Activated CD8-positive, alpha-beta memory T cell treated with anti-CD3 and anti-CD28 coated beads for 24 hours (primary cell): ENCODE data around the gene SIPA1L3.

ENCODE experiments used
- DNase-seq: peaks from one replicate; pipeline ENCODE4 v3.0.0-alpha.2; 2020

SIPA1L3 gene

DNA sequence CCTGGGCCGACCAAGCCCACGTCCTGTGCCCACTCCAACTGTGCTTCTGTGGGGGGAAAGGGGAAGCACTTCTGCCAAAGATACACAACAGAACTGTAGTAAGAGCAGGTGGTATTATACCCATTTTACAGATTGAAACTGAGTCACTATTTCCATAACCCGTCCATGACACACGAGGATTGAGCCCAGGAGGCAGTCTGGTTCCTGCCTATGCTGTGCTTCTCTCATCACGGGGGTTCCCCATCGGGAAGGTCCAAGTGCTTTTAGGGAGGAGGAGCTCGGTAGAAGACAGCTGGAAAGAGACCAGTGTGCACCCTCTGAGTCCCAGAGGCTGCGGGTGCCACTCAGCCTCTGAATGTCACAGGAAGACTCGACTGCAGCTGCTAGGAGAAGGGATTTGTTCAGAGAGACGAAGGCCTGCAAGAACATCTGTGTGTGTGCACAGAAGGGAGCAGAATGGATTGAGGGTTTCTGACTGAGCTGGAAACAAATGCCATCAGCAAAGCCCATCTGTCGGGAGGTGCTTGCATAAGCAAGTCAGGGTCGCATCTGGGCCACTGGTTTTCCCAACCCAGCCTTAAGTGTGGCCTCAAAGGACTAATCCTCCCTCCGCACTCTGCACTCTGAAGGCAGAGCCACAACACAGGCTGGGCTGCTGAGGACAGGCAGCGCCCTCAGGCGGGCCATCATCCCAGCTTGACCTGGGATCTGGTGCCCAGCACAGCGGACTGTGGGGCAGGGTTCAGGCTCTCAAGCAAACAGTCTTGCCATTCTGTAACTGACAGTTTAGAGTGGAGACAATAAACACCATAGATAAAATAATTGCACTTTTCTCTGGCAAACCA, 167.1 kb downstream of the SIPA1L3 start:
- DNase-seq, result no peak

DNA sequence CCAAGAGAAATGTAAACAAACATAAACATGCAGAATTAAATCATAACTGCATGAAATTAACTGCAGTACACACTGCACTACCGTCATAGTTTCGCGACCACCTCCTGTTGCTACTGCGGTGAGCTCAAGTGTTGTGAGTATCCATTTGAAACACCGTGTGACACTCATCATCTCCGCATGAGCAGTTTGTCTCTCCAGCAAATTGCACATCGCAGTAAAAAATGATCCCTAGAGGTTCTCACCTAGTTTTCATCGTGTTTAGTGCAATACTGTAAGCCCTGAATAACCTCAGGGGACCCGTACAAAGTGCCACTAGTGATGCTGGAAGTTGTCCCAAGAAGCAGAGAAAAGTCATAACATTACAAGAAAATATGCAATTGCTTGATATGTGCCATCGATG, 169.3 kb downstream of the SIPA1L3 start:
- DNase-seq, result no peak

DNA sequence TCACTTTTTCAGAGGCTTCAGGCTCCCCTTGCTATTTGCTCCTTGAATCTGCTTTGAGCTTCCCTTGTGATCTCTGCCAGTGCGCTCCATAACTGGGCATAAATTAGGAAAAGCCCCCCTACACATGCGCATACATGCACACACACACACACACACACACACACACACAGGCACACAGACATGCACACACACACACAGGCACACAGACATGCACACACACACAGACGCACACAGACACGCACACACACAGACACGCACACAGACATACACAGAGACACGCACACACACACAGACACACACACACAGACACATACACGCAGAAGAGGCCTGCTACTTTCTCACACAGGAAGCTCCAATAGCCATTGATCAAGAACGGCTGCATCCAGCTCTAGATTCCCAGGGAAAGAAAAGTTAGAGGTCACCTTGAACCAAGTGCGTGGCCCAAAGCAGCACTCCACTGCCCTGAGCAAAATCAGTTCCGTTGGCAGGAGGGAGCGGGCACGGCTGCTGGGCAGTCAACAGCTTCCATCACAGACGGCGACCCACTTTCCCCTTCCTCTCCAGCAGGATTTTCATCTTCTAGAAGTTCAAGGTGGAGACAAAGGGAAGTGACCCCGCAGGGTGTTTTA, 171.4 kb downstream of the SIPA1L3 start:
- no peak for DNase-seq

DNA sequence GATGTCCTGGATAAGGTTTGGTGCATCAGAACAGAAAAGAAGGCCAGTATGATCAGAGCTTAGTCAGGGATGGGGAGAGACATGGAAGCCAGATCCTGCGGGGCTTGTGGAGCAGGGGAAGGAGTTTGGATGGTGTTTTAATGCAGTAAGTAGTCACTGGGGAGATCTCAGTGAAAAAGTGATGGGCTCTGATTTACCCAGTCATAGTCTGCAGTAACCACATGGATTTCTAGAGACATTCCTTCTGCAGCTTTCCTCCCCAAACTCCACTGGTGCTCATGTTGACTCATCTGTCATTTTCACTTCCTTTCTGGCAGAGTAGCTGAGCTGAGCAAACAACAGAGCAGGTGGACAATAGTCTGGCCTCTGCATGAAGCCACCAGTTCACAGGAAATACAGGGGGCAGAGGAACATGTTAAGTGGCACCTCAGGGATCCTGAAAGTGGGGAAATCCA, 172.9 kb downstream of the SIPA1L3 start:
- no peak for DNase-seq

DNA sequence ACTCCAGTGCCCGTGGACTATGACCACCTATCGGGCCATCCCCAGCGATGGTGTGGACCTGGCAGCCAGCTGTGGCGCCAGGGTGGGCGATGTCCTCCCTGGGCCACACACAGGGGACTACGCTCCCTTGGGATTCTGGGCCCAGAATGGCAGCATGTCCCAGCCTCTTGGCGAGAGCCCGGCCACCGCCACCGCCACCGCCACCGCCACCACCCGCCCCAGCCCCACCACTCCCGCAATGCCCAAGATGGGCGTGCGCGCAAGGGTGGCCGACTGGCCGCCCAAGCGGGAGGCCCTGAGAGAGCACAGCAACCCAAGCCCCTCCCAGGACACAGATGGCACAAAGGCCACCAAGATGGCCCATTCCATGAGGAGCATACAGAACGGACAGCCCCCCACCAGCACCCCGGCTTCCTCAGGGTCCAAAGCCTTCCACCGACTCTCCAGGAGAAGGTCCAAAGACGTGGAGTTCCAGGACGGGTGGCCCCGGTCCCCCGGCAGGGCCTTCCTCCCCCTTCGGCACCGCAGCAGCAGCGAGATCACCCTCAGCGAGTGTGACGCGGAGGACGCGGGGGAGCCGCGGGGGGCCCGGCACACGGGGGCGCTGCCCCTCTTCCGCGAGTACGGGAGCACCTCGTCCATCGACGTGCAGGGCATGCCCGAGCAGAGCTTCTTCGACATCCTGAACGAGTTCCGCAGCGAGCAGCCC, 174.7 kb downstream of the SIPA1L3 start:
- DNase-seq, result no peak

DNA sequence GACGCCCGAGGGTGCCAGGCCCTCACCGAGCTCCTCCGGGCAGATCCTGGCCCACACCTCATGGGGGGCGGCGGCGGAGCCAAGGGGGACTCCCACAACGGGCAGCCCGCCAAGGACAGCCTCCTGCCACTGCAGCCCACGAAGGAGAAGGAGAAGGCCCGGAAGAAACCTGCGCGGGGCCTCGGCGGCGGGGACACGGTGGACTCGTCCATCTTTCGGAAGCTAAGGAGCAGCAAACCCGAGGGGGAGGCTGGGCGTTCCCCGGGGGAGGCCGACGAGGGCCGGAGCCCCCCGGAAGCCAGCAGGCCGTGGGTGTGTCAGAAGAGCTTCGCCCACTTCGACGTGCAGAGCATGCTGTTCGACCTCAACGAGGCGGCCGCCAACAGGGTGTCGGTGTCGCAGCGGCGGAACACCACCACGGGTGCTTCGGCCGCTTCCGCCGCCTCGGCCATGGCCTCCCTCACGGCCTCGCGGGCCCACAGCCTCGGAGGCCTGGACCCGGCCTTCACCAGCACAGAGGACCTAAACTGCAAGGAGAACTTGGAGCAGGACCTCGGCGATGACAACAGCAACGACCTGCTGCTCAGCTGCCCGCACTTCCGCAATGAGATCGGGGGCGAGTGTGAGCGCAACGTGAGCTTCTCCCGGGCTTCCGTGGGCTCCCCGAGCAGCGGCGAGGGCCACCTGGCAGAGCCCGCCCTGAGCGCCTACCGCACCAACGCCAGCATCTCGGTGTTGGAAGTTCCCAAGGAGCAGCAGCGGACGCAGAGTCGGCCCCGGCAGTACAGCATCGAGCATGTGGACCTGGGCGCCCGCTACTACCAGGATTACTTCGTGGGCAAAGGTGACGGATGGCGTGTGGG, 175.5 kb downstream of the SIPA1L3 start:
- no peak for DNase-seq

DNA sequence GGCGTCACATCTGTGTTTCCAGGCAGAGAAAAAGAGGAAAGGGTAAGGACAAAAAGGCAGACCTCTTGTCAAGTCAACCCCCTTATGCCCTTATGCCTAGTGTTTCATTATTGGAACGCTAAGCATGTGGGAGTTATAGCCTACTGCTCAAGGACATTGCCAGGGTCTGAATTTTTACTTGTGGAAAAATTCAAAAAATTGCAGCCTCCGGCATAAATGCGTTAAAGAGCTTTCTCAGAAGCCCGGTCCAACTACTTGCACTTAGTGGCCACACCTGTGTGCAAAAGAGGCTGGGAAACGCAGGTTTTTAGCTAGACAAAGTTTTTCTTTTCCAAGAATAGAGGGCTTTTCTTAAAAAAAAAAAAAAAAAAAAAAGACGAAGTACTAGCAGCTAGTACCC, 177.2 kb downstream of the SIPA1L3 start:
- DNase-seq, result no peak

DNA sequence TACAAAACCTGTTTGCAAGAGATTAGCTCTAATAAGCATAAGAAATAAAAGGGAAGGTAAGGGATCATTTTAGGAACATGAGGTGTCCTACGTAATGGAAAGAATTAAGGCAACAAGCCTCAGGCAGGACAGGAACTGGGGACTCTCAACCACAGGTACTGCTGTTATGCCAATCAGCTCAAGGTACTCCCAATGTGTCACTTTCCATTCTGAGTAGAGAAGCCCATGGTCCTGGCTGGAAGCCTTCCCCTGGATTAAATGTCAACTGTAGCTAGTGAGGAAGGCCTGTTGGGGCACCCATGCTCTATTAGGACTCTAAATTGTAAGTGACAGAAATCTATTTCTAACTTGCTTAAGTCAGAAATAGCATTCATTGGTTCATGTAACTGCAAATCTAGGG, 182.4 kb downstream of the SIPA1L3 start:
- DNase-seq, result no peak

DNA sequence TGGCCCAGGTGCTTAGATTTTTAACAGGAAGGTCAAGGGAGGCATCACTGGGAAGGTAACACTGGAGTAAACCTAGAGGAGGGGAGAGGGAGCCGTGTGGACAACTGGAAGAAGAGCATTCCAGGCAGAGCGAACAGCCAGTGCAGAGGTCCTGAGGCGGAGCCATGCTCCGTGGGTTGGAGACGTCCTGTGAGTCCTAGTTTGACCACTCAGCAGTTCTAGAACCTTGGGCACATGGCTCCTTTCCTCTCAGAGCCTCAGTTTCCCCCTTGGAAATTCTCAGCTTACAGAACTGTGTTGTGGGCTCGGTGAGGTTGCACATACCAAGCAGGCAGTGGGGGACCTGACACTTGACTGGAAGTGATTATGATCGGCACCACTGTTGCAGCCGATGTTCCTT, 186.1 kb downstream of the SIPA1L3 start:
- DNase-seq, result no peak

DNA sequence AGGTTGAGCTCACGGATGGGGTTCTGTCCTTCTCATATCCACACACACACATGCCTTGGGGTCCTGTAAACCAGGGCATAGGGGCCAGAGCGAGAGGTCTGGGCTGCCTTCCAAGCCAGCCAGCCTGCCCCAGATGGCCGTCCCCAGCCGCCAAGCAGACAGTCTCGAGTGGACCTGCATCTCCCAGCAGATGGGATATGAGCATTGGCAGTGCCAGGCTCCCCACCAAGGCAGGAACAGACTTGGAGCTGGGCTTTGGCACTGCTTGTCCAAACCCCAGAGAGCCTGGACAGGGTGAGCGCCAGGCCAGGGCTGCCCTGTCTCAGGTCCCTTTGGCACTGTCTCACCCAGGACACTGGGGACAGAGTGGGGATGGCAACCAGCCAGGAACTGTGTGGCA, 186.6 kb downstream of the SIPA1L3 start:
- DNase-seq, result no peak

DNA sequence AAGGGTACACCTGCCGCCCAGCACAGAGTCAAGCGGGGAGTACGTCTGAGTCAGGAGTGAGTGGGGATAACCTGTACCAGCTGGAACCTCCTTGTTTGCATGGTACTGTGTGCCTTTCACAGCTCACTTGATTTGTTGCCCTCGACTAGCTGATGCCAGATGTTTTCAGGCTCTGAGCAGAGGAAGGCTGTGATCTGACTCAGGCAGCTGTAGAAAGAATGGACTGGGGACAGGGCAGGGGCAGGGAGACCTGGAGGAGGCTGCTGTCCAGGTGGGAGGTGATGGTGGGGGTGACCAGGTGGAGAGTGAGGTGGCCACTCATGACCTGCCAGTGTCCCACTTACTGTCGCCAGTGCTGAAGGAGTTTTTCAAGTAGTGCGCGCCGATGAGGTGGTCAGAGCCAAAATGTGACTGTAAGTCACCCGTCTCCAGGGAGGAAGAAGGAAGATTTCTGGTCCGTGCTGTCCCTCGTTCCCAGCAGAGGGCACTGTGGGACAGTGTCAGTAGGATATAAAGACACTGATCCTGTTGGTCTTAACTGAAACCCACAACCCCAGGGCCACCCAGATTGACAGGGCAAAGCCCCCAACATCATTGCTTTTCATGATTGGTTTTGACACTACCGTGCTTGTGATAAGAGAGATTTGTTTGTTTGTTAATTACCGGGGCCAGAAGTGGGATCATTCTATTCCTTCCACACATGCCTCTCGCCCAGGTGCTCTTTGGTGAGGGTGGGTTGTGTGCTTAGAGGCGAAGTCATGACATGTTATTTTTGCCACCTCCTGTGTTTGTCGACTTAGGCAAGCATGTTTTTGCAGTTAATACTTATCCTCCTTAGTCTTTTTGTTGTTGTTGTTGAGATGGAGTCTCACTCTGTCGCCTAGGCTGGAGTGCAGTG, 188.7 kb downstream of the SIPA1L3 start:
- DNase-seq, result peak; percentile 77

DNA sequence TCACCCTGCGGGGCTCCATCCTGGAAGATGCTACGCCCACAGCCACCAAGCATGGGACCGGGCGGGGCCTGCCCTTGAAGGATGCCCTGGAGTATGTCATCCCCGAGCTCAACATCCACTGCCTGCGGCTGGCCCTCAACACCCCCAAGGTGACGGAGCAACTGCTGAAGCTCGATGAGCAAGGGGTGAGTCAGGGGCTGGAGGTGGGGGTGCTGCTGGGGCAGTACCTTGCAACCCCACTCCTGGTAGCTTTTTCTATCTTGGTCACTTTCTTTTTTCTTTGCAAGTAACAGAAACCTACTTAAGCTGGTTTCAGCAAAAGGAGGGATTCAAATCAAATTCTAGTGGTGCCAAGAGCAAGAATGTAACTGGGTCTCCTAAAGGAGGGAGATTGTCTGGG, 193.0 kb downstream of the SIPA1L3 start:
- DNase-seq, result no peak

DNA sequence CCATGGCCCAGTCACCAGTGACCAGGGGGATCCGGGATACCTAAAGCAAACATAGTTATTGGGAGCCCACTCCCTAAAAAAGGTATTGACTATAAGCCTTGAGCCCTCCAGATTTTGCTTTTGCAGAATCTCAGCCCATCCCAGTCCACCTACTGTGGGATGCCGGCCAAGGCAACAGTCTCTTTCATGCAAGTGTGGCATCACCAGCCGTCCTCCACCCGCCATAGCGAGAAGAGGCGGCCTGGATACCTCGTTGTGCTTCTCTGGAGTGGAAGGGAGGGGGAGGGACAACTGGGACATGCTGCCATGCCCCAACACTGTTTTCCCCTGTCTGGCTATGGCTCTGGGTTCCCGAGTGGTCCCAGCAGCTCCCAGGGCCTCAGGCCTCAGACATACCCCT, 193.6 kb downstream of the SIPA1L3 start:
- DNase-seq, result no peak

DNA sequence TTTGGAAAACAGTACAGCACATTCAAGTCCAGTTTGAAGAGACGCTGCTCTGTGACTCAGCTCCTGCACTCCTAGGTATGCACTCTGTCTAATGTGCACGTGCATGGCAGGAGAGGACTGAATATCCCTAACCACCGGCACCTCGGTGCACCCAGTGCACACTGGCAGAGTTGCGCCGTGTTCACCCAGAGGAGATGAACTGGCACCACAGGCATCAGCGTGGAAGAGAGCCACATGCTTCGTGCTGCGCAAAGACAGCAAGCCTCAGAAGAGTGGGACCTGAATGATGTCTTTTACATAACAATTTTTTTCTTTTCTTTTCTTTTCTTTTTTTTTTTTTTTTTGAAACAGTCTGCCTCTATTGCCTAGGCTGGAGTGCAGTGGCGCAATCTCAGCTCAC, 194.7 kb downstream of the SIPA1L3 start:
- no peak for DNase-seq

DNA sequence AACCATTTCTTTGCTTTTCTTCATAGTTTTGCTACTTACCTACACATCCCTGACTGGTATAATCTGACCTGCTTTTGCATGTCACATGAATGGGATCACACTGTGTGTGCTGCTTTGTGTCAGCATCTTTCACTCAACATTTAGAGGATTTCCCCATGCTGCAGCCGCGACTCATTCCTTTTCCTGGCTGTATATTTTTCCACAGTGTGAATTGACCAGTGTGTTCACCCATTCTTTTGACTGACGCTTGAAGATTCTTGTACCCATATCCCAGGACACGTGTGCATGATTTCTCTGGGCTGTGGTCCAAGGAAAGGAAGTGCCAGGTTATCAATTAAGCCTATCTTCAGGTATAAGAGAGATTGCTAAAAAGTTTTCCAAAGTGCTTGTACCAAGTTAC, 198.6 kb downstream of the SIPA1L3 start:
- no peak for DNase-seq

DNA sequence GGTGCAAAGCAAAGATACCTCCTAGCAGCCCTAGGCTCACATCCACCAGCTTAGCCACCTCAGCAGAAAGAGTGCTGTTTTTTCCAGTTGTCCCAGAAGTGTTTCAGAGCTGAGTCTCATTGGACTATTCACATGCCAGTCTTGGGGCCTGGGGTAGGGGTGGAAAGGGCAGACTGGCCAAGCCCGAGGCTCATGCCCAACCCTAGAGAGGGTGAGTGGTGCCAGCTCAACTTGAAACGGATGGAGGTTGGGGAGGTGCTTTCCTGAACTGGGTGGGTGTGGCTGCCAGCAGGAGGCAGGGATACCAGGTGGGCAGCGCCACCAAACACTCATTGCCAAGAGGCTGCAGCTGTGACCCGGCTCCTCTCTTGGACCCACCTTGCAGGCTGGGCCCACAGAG, 200.1 kb downstream of the SIPA1L3 start:
- no peak for DNase-seq

DNA sequence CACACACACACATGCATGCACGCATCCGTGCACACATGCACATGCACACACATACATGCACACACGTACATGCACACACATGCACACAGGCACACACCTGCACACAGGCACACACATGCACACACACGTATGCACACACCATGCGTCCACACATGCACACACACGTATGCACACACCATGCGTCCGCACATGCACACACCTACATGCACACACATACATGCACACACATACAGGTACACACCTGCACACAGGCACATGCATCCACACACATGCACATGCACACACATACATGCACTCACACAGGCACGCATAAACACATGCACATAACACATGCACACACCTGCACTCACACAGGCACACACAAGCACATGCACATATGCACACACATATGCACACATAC, 204.9 kb downstream of the SIPA1L3 start:
- no peak for DNase-seq

DNA sequence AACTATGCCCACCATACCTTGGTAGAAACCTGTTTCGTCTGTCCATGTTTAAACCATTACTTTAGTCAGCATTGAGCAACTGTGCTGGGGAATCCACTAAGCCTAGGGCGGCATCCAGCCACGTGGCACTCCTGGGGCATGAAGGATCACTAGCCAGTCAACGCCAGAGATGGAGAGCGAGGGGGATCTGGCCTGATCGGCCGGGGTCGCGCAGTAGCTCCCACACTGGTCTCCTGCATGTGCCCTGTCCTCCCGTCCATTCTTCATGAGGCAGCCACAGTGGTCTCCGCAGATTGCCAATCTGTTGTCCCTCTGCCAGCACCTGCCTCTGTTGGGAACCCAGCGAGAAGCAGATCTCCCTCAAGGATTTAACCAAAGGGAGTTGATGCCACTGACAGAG, 207.6 kb downstream of the SIPA1L3 start:
- DNase-seq, result no peak

DNA sequence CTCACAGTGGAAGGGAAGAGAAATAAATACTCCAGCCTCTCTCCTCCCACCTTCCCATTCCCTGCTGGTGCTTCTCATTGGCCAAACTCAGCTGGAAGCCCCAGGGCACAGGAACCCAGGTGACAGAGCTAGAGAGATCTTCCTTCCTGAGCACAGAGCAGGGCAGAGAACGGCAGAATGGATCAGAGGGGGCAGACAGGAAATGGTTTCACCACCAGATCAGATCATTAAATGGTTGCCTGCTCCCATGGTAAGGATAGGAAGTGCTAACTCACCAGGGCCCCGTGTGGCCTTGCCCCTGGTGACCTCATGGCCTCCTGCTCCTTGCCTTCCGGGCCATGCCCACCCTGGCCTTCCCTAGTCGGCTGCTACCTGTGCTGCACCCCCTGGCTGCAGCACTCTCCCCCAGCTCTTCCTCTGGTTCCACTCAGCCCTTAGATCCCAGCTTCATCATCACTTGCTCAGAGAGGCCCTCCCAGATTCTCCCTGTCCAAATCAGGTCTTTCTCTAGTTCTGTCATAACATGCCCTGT, 208.3 kb downstream of the SIPA1L3 start:
- no peak for DNase-seq

DNA sequence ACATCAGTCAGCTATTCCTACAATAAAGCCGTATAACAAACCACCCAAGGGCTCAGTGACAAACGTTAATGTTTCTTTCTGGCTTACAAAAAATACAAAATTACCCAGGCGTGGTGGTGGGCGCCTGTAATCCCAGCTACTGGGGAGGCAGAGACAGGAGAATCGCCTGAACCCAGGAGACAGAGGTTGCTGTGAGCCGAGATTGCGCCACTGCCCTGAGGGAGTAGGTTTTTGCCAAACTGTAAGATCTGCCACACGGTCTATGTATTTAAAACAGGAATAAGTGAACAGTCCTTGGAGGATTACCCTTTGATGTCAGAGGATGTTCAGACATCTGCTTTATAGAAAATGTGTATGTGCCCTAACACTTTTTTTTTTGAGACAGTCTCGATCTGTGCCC, 211.2 kb downstream of the SIPA1L3 start:
- no peak for DNase-seq

DNA sequence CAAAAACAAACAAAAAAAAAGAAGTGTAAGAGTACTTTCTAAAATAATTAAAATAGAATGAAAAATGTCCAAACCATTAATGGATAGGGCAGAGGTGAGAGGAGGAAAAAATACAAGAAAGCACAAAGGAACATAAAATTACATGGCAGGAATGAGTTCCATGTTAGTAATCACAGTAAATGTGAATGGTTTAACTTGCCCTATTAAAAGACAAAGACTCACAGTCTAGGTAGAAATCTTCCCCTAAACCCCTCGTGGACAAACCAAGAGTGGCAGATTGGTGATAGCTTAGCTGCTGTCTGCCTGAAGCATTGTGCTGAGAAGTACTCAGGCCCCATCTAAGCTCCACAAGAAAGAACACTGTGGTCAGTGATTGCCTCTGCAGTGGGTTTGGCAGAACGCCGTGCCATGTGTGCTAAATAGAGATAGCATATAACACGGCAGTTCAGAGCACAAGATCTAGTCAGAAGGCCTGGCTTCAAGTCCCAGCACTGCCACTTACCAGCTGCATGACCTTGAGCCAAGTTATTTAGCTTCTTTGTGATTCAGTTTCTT, 213.5 kb downstream of the SIPA1L3 start:
- DNase-seq, result no peak
